Activated naive CD4-positive, alpha-beta T cell treated with anti-CD3 and anti-CD28 coated beads, Interleukin-2, amount 50 U/mL, for 24 hours (primary cell): ENCODE measurements around the gene SHCBP1.
"Not testable (repeated sequence)": the region's sequence is repeated elsewhere in the genome, so short reads cannot be mapped to it uniquely, and the experiment has no call there.

Source experiments
- H3K27ac Mint-ChIP-seq: one replicate; pipeline ENCODE4 v1.8.0; 2021; ENCODE audit warnings: mild to moderate bottlenecking, mixed read lengths
- H3K27me3 Mint-ChIP-seq: one replicate; pipeline ENCODE4 v1.8.0; 2021; ENCODE audit warnings: mixed read lengths
- H3K36me3 Mint-ChIP-seq: one replicate; pipeline ENCODE4 v1.8.0; 2021; ENCODE audit warnings: mixed read lengths
- H3K4me1 Mint-ChIP-seq: one replicate; pipeline ENCODE4 v1.8.0; 2021; ENCODE audit warnings: mixed read lengths
- H3K4me3 Mint-ChIP-seq: one replicate; pipeline ENCODE4 v1.8.0; 2021; ENCODE audit warnings: mild to moderate bottlenecking, mixed read lengths
- H3K9me3 Mint-ChIP-seq: one replicate; pipeline ENCODE4 v1.8.0; 2021; ENCODE audit warnings: mixed read lengths

The SHCBP1 gene

DNA sequence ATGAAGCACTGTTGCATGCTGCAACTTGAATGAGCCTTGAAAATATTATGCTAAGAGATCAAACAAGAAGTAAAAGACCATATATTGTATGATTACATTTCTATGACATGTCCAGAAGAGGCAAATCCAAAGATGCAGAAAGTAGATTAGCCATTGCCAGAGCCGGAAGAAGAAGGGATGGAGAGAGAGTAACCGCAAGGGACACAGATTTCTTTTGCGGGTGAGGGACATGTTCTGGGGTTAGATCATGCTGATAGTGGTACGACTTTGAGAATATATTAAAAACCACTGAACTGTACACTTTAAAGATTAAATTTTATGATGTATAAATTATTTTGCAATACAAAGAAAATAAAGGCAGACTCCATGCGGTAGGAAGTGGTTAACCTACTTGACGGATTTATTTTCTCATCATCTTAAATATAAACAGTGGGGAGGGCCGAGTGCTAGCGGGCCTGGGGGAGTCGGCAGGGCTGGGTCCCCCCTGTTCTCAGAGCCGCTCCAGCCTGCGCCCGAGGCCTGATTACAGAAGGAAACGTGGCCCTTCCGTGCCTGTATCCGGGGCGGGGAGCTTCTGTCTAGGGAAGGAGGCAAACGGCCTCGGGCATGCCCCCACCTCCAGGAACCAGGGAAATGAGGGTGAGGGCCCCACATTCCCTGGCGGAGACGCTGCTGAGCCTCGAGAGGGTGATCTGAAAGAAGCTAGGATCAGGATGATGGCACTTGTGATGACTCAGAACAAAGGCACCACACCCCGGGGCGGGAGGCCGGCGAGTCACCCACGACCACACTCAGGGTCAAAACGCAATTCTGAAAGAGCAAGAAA, 48.0 kb downstream of the SHCBP1 start:
- no peak overlapping the region for H3K27ac Mint-ChIP-seq
- H3K4me3 Mint-ChIP-seq = no peak overlapping the region

DNA sequence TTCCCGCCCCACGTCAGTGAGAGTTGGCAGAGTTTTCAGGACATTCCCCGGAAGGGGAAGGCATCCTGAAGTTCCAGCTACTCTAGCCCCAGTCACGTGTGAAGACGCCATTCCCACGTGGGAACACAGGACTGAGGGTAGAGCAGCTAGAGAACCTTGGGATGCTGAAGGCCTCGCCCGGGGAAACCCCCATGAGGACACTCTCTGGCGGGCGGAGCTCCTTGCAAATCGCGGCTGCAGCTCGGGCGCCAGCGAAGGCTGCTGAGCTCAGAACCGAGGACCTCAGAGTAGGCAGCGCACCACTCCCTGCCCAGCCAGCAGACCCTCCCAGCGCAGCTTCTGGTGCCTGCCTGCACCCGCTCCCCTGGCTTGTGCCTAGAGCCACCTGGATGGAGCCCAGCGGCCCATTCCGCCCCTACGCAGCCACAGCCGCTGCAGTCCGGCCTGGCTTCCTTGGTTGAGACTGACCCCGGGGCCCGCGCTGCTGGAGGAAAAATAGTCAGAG, 51.9 kb downstream of the SHCBP1 start:
- no peaks in the 10 kb centered on the region for H3K9me3 Mint-ChIP-seq
- H3K4me1 Mint-ChIP-seq = no peaks in the 10 kb centered on the region
- no peaks in the 10 kb centered on the region for H3K36me3 Mint-ChIP-seq
- H3K4me3 Mint-ChIP-seq = no peak overlapping the region
- peaks cover 3% of the 10 kb centered on the region for H3K27me3 Mint-ChIP-seq
- H3K27ac Mint-ChIP-seq = no peak overlapping the region

More for the DNA sequence above, 48.0 kb downstream of the SHCBP1 start:
- H3K4me1 Mint-ChIP-seq = no peaks in the 10 kb centered on the region
- no peaks in the 10 kb centered on the region for H3K36me3 Mint-ChIP-seq
- no peaks in the 10 kb centered on the region for H3K9me3 Mint-ChIP-seq
- H3K27me3 Mint-ChIP-seq = peaks cover 3% of the 10 kb centered on the region

DNA sequence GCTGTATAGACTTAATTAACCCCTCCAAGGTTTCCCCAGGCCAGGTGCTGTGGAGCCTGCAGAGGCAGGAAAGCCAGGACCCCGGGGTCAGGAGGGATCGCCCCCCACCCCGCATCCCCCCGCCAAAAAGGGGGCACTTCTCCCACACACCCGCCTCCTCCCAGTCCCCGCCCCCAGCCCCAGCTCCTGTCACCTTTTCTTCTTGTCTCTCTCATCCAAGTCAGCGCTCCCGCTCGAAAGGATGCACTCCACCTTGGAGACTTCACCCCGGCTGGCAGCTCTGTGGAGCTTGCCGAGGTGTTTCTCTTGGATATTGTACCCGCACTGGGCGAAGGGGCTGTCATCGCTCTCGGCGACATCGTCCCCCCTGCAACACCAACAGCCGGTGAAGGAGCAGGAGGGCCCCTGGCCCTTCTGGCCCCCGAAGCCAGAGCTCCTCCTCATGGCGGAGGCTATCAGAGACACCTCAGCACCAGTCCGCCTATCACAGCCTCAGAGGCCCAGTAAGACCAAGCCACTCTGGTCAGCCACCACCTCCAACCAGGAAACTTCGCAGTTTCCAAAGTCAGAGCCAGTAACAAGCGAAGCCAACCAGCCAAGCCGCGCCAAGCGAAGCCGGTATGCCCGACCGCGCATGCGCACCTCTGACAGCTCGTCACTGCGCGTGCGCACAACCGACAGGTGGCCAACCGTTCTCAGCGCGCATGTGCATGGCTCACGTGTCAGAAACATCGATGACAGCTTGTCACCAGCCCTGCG, 52.5 kb downstream of the SHCBP1 start:
- Mint-ChIP-seq H3K36me3 (no peaks in the 10 kb centered on the region), H3K27me3 (peaks cover 3% of the 10 kb centered on the region), H3K27ac (no peak overlapping the region), H3K9me3 (no peaks in the 10 kb centered on the region), H3K4me1 (no peaks in the 10 kb centered on the region), H3K4me3 (no peak overlapping the region)

DNA sequence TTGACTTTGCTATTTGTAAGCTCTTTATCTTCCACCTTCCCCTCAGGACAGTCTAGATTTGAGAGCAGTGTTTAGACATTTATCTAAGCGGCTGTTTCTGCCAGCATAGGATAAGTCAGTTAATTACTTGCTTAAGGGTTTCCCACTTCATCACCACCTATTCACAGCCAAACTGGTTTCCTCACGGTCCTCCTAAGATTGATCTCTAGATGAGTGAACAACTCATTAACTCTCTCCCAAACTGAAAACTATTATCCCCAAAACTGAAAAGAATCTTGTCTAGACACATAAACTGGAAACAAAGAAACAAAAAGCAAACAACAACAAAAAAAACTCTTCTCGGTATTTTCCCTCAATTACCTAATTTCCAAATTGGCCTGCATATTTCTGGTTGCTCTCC, 58.2 kb downstream of the SHCBP1 start:
- no peaks in the 10 kb centered on the region for H3K9me3 Mint-ChIP-seq
- H3K27ac Mint-ChIP-seq = no peak overlapping the region
- no peaks in the 10 kb centered on the region for H3K4me1 Mint-ChIP-seq
- H3K4me3 Mint-ChIP-seq = no peak overlapping the region
- H3K36me3 Mint-ChIP-seq = no peaks in the 10 kb centered on the region
- H3K27me3 Mint-ChIP-seq = peaks cover 1% of the 10 kb centered on the region

DNA sequence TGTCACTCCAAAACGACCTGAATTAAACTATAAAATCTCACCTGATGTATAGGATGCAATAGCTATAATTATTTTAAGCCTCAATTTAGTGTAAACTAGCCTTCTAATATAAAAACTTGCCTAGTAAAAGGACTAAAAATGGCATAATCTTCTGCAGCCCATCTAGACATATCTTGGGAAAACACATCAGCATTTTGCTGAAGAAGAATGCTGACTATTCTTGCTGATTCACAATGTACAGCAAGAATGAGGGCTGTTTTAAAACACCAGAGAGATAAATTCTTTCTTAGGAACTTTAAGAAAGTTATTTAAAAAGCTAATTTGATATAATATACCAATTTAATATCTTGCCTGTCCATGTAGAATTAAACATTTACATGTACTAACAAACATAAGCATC, 63.2 kb downstream of the SHCBP1 start:
- peaks cover 1% of the 10 kb centered on the region for H3K27me3 Mint-ChIP-seq
- no peak overlapping the region for H3K27ac Mint-ChIP-seq
- H3K36me3 Mint-ChIP-seq = no peaks in the 10 kb centered on the region
- no peaks in the 10 kb centered on the region for H3K9me3 Mint-ChIP-seq
- H3K4me1 Mint-ChIP-seq = no peaks in the 10 kb centered on the region
- H3K4me3 Mint-ChIP-seq = no peak overlapping the region

DNA sequence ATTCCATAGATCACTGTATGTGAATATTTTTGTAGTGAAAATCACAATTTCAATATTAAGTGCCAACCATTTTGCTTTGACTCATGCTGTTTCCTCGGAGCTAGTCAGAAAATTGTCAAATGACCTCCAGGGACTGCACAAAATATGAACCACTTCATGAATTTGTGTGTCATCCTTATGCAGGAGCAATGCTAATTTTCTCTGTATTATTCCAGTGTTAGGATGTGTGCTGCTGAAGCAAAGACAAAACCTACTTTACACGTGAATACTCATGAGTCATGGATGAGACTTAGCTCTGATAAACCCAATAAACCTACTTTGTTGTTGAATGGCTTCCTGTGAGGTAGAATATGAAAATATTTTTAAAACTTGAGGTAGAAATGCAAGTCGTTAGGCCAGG, 65.2 kb downstream of the SHCBP1 start:
- H3K9me3 Mint-ChIP-seq = no peaks in the 10 kb centered on the region
- no peak overlapping the region for H3K4me3 Mint-ChIP-seq
- H3K27ac Mint-ChIP-seq = no peak overlapping the region

DNA sequence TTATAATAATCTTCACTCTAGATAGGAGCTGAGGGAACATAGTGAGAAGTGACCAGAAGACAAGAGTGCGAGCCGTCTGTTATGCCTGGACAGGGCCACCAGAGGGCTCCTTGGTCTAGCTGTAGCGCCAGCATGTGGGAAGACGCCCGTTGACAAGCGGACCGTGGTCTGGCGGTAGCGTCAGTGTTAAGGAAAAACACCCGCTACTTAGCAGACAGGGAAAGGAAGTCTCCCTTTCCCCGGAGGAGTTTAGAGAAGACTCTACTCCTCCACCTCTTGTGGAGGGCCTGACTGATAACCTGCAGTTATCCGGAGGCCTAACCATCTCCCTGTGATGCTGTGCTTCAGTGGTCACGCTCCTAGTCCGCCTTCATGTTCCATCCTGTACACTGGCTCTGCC, 66.7 kb downstream of the SHCBP1 start:
- not testable (repeated sequence) for H3K9me3 Mint-ChIP-seq, H3K4me1 Mint-ChIP-seq, H3K27me3 Mint-ChIP-seq, H3K36me3 Mint-ChIP-seq, H3K27ac Mint-ChIP-seq, H3K4me3 Mint-ChIP-seq

More for the DNA sequence above, 65.2 kb downstream of the SHCBP1 start:
- H3K4me1 Mint-ChIP-seq = no peaks in the 10 kb centered on the region
- H3K36me3 Mint-ChIP-seq = no peaks in the 10 kb centered on the region
- H3K27me3 Mint-ChIP-seq = peaks cover 1% of the 10 kb centered on the region

DNA sequence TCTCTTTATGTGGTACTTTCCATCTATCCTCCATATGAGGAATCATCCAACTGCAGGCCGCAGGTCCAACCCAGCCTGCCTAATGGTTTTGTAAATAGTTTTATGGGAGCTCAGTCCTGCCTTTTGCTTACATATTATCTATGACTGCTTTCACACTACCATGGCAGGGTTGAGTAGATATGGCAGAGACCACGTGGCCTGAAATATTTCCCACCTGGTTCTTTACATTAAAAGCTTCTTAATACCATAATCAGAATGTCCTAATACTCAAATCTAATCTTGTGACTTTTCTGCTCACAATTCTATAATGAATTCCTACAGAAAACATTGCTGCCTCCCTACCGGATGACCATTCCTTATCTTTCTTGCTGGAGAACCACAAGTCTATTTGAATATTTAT, 71.7 kb downstream of the SHCBP1 start:
- no peak overlapping the region for H3K4me3 Mint-ChIP-seq
- H3K9me3 Mint-ChIP-seq = no peaks in the 10 kb centered on the region
- H3K4me1 Mint-ChIP-seq = no peaks in the 10 kb centered on the region
- H3K27ac Mint-ChIP-seq = no peak overlapping the region
- H3K36me3 Mint-ChIP-seq = no peaks in the 10 kb centered on the region
- H3K27me3 Mint-ChIP-seq = peaks cover 1% of the 10 kb centered on the region
